DND-41 (cell line): ENCODE measurements around the gene ENTPD3.

Experiments used
- ATAC-seq: fragments of 200-7000 bp; cut with Tn5 transposase; 3 replicates; pipeline ENCODE4 v1.9.1; 2021; ENCODE audit warnings: low read depth; ENCODE audit not compliant: insufficient read depth
- DNase-seq: peaks from one replicate; pipeline ENCODE4 v3.0.0-alpha.2; 2020
- H2AFZ ChIP-seq: 2 replicates; pipeline ENCODE4 v1.6.0; 2012; ENCODE audit warnings: low read depth, low read length
- H3K27ac ChIP-seq: 2 replicates; pipeline ENCODE4 v1.5.1; 2012; ENCODE audit warnings: low read length, inconsistent platforms
- H3K27me3 ChIP-seq: fragments of 200-600 bp; sonication (generic); 2 replicates; pipeline ENCODE4 v1.6.0; 2012; ENCODE audit warnings: low read length, mild to moderate bottlenecking, inconsistent platforms; ENCODE audit not compliant: insufficient read depth, poor library complexity
- H3K36me3 ChIP-seq: 2 replicates; pipeline ENCODE4 v1.5.1; 2012; ENCODE audit warnings: low read length, inconsistent platforms; ENCODE audit not compliant: insufficient read depth
- H3K4me1 ChIP-seq: 2 replicates; pipeline ENCODE4 v1.5.1; 2012; ENCODE audit warnings: mild to moderate bottlenecking, low read length; ENCODE audit not compliant: insufficient read depth
- H3K4me2 ChIP-seq: 2 replicates; pipeline ENCODE4 v1.6.0; 2012; ENCODE audit warnings: mild to moderate bottlenecking, moderate library complexity, low read length, inconsistent platforms; ENCODE audit not compliant: insufficient read depth
- H3K4me3 ChIP-seq, 2 experiments: fragments of 200-600 bp in 1 of 2; shearing (Covaris generic) in 1 of 2; 2 replicates each; pipeline ENCODE4 v1.5.1; 2012 to 2016; ENCODE audit warnings: inconsistent platforms in 2 of 2, low read length in 2 of 2, mild to moderate bottlenecking in 2 of 2, low read depth in 1 of 2, moderate library complexity in 1 of 2
- H3K79me2 ChIP-seq: 2 replicates; pipeline ENCODE4 v1.6.0; 2012; ENCODE audit warnings: low read length, inconsistent platforms; ENCODE audit not compliant: insufficient read depth
- H3K9ac ChIP-seq: 2 replicates; pipeline ENCODE4 v1.6.0; 2012; ENCODE audit warnings: low read depth, mild to moderate bottlenecking, inconsistent platforms, low read length, moderate library complexity
- H3K9me3 ChIP-seq: 2 replicates; pipeline ENCODE4 v1.5.1; 2012; ENCODE audit warnings: low read length, moderate library complexity, mild to moderate bottlenecking, inconsistent platforms; ENCODE audit not compliant: insufficient read depth, severe bottlenecking
- H4K20me1 ChIP-seq: 2 replicates; pipeline ENCODE4 v1.6.0; 2012; ENCODE audit warnings: low read length; ENCODE audit not compliant: insufficient read depth
- CTCF ChIP-seq: IDR thresholded peaks from 2 replicates; pipeline ENCODE4 v1.5.1; 2012; ENCODE audit warnings: borderline replicate concordance, low read length, moderate library complexity, mild to moderate bottlenecking; ENCODE audit not compliant: poor library complexity, severe bottlenecking; ENCODE audit errors: extremely low read depth
- EZH2 ChIP-seq: IDR thresholded peaks from 3 replicates; pipeline ENCODE4 v1.6.1; 2012; ENCODE audit warnings: borderline replicate concordance, low read depth, mild to moderate bottlenecking, moderate library complexity, low read length, inconsistent platforms; ENCODE audit not compliant: severe bottlenecking

ENTPD3 gene

GRCh38 chr3:40451551-40451950 is 64.6 kb downstream of the ENTPD3 start:
- no peak overlapping the region for H3K9ac ChIP-seq
- ATAC-seq (no peak), DNase-seq (no peak)
- H3K36me3 ChIP-seq = no peaks in the 10 kb centered on the region
- peak overlapping the region; percentile 96; the same call in 1 of the 2 replicates for H3K4me2 ChIP-seq
- H3K27me3 ChIP-seq = no peaks in the 10 kb centered on the region
- no peaks in the 10 kb centered on the region for H3K9me3 ChIP-seq
- H3K79me2 ChIP-seq = peaks cover 11% of the 10 kb centered on the region
- peaks cover 35% of the 10 kb centered on the region for H3K4me1 ChIP-seq
- H4K20me1 ChIP-seq = no peaks in the 10 kb centered on the region
- no peak overlapping the region for H3K4me3 ChIP-seq
- H2AFZ ChIP-seq = no peak overlapping the region
- no peak overlapping the region for H3K27ac ChIP-seq
- TF ChIP-seq CTCF (no peak), EZH2 (no peak)

GRCh38 chr3:40452057-40452456 is 65.1 kb downstream of the ENTPD3 start:
- TF ChIP-seq CTCF (no peak), EZH2 (no peak)
- no peaks in the 10 kb centered on the region for H3K27me3 ChIP-seq
- H3K36me3 ChIP-seq = no peaks in the 10 kb centered on the region
- no peak for ATAC-seq
- H3K79me2 ChIP-seq = peaks cover 15% of the 10 kb centered on the region
- peak overlapping the region; percentile 96 for H2AFZ ChIP-seq
- peak overlapping the region; percentile 83; the same call in 1 of the 2 replicates for H3K27ac ChIP-seq
- H3K9me3 ChIP-seq = no peaks in the 10 kb centered on the region
- no peak for DNase-seq
- H3K4me3 ChIP-seq = peak overlapping the region; percentile 48 to 90; a peak in 3 of 4 replicates
- no peaks in the 10 kb centered on the region for H4K20me1 ChIP-seq
- H3K4me1 ChIP-seq = peaks cover 37% of the 10 kb centered on the region
- H3K9ac ChIP-seq = peak overlapping the region; percentile 72
- peak overlapping the region; percentile 96 for H3K4me2 ChIP-seq

- DNase-seq = no peak
These were observed 65.5 kb downstream of the ENTPD3 start for GRCh38 chr3:40452562-40452875.

More at GRCh38 chr3:40452562-40452875, 65.5 kb downstream of the ENTPD3 start:
- ATAC-seq = no peak
- Histone ChIP-seq H3K79me2 (peaks cover 20% of the 10 kb centered on the region), H3K36me3 (peaks cover 3% of the 10 kb centered on the region; the same call in 1 of the 2 replicates), H4K20me1 (peaks cover 2% of the 10 kb centered on the region), H3K4me3 (peak overlapping the region; percentile 48 to 90), H3K4me2 (peak overlapping the region; percentile 96), H3K9ac (peak overlapping the region; percentile 72), H3K27ac (peak overlapping the region; percentile 83), H2AFZ (peak overlapping the region; percentile 96), H3K4me1 (peaks cover 37% of the 10 kb centered on the region), H3K9me3 (no peaks in the 10 kb centered on the region), H3K27me3 (no peaks in the 10 kb centered on the region)
- TF ChIP-seq EZH2 (no peak), CTCF (no peak)
